Chondrocyte (in vitro differentiated cells): ENCODE data around the gene TMEM141. TPM values are rescaled to one million over a fixed set of nuclear protein-coding genes. Genes with fewer than 3 reads are reported as not detected.
"Not testable (repeated sequence)": the region's sequence is repeated elsewhere in the genome, so short reads cannot be mapped to it uniquely, and the experiment has no call there.

Source experiments
- DNase-seq: peaks from one replicate; pipeline ENCODE4 v3.0.0; 2021; ENCODE audit warnings: mixed read lengths, low spot score
- H3K27ac Mint-ChIP-seq: one replicate; pipeline ENCODE4 v1.8.0; 2021; ENCODE audit warnings: mild to moderate bottlenecking, moderate library complexity, mixed read lengths; ENCODE audit not compliant: unreplicated experiment
- H3K27me3 Mint-ChIP-seq: 2 replicates; pipeline ENCODE4 v1.8.0; 2021; ENCODE audit warnings: low read depth, mixed read lengths
- H3K36me3 Mint-ChIP-seq: 2 replicates; pipeline ENCODE4 v1.8.0; 2021; ENCODE audit warnings: low read depth, mixed read lengths
- H3K4me1 Mint-ChIP-seq: 2 replicates; pipeline ENCODE4 v1.8.0; 2021; ENCODE audit warnings: low read depth, mild to moderate bottlenecking, mixed read lengths
- H3K4me3 Mint-ChIP-seq: one replicate; pipeline ENCODE4 v1.8.0; 2021; ENCODE audit warnings: mild to moderate bottlenecking, moderate library complexity, mixed read lengths; ENCODE audit not compliant: unreplicated experiment
- H3K9me3 Mint-ChIP-seq: 2 replicates; pipeline ENCODE4 v1.8.0; 2021; ENCODE audit warnings: low read depth, mixed read lengths
- CTCF ChIP-seq: fragments of 200-600 bp; sonication (generic); IDR thresholded peaks from 2 replicates; pipeline ENCODE4 v1.5.0; 2021; ENCODE audit warnings: antibody characterized with exemption, mild to moderate bottlenecking, moderate library complexity
- total RNA-seq: library from RNA; stranded (reverse); gene quantifications from 3 replicates; pipeline ENCODE4 v1.2.1, GENCODE V29; 2021

The TMEM141 gene
- total RNA-seq, 1 donor from 2014 or later = 31.2 TPM

GRCh38 chr9:136829981-136830885 lies 39.1 kb downstream of the TMEM141 start:
- no peak overlapping the region for H3K27ac Mint-ChIP-seq
- no peak for TF ChIP-seq CTCF
- H3K27me3 Mint-ChIP-seq = no peaks in the 10 kb centered on the region
- no peak overlapping the region for H3K4me3 Mint-ChIP-seq
- DNase-seq = no peak
- H3K9me3 Mint-ChIP-seq = no peaks in the 10 kb centered on the region
- no peaks in the 10 kb centered on the region for H3K36me3 Mint-ChIP-seq
- H3K4me1 Mint-ChIP-seq = no peaks in the 10 kb centered on the region

DNA sequence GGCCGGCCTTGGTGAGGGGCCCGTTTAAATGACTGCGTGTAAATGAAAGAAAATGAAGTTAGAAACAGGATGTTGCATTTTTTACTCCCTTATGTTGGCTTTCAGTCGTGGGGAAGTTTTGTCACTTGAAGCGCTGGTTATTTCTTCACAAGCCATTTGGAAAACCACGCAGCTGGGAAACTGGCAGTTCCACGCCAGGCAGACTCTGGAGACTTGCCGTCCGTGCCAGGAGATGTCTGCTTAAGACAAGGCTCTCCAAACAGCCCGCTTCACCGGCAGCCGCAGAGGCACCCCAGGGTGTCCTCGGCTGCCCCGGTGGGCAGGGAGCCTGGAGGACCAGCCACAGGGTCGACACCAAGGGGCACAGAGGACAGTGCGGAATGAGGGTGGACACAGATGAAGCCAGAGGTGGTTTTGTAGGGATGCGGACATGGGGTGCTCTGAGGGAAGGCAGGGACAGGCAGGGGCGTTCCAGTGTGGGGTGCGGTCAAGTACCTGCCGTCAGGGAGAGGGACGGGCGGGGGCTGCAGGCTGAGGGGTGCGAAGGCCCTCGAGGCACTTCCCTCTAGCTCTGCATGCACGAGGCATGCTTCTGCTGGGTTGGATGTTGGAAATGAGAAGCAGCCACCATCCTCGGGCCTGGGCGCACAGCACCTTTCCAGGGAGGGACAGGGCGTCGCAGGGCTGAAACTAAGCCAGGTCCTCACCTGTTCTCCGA lies 40.0 kb downstream of the TMEM141 start:
- Mint-ChIP-seq H3K27ac (no peak overlapping the region), H3K4me1 (no peaks in the 10 kb centered on the region), H3K9me3 (no peaks in the 10 kb centered on the region), H3K27me3 (no peaks in the 10 kb centered on the region), H3K4me3 (no peak overlapping the region), H3K36me3 (no peaks in the 10 kb centered on the region)
- no peak for DNase-seq
- no peak for TF ChIP-seq CTCF

GRCh38 chr9:136831720-136832104 lies 40.6 kb downstream of the TMEM141 start:
- Mint-ChIP-seq H3K27ac (no peak overlapping the region), H3K4me1 (no peaks in the 10 kb centered on the region)

DNA sequence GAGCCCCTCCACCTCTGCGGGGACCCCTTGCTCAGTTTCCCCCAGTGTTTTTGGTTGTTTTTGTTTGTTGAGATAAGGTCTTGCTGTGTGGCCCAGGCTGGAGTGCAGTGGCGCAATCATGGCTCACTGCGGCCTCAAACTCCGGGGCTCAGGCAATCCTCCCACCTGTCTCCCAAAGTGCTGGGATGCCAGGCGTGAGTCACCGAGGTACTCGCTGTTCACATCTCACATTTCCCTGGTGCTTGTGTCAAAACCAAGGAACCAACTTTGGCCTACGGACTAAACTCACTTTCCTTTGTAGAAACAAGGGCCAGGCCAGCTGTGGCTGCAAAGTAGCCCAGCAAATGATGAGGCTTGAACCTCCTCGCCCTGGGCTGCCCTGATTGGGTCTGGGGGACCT lies 41.4 kb downstream of the TMEM141 start:
- H3K4me3 Mint-ChIP-seq = no peak overlapping the region
- no peaks in the 10 kb centered on the region for H3K36me3 Mint-ChIP-seq
- H3K9me3 Mint-ChIP-seq = no peaks in the 10 kb centered on the region
- H3K4me1 Mint-ChIP-seq = no peaks in the 10 kb centered on the region
- no peak for TF ChIP-seq CTCF
- DNase-seq = no peak
- H3K27me3 Mint-ChIP-seq = no peaks in the 10 kb centered on the region
- H3K27ac Mint-ChIP-seq = no peak overlapping the region

More at GRCh38 chr9:136831720-136832104, 40.6 kb downstream of the TMEM141 start:
- Mint-ChIP-seq H3K27me3 (no peaks in the 10 kb centered on the region), H3K9me3 (no peaks in the 10 kb centered on the region), H3K4me3 (no peak overlapping the region), H3K36me3 (no peaks in the 10 kb centered on the region)
- TF ChIP-seq CTCF = no peak
- no peak for DNase-seq

DNA sequence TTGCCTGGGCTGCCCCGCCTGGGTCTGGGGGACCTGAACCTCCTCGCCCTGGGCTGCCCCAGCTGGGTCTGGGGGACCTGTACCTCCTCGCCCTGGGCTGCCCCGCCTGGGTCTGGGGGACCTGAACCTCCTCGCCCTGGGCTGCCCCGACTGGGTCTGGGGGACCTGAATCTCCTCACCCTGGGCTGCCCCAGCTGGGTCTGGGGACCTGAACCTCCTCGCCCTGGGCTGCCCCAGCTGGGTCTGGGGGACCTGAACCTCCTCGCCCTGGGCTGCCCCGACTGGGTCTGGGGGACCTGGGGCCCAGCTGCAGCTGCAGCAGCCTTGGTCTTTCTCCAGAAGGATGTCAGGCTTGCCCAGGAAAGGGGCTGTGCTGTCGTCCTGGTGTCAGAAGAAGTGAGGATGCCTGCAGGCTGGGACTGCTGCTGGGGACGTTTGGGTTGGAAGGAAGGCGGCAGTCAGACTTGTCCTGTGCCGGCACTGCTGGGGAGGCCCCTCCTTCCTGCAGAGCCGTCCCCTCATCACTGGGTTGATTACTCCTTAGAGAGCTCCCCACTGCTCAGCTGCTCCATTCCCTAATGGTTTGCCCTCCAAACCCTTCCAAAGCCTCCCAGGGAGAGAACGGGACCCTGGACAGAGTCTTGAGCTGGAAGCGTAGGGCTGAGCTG lies 42.4 kb downstream of the TMEM141 start:
- not testable (repeated sequence) for H3K4me3 Mint-ChIP-seq, DNase-seq, H3K9me3 Mint-ChIP-seq, H3K36me3 Mint-ChIP-seq, H3K27me3 Mint-ChIP-seq, H3K27ac Mint-ChIP-seq, H3K4me1 Mint-ChIP-seq
